Stimulated activated CD4-positive, alpha-beta T cell treated with anti-CD3 and anti-CD28 coated beads, Interleukin-12 subunit alpha, Interleukin-12 subunit beta, amount 100 ng/mL, for 48 hours (primary cell): Measurements from ENCODE around the gene RPL3.

Experiments
- DNase-seq, 3 donors: peaks; one replicate each; pipeline ENCODE4 v3.0.0-alpha.2; 2020; ENCODE audit warnings: low read depth in 2 of 3, low spot score in 1 of 3

RPL3 gene

GRCh38 chr22:39265143-39265886 is 54.1 kb downstream of the RPL3 start:
- DNase-seq = no peak

- no peak for DNase-seq
Observed at GRCh38 chr22:39264349-39265038, 54.9 kb downstream of the RPL3 start.

GRCh38 chr22:39263626-39264348 is 55.6 kb downstream of the RPL3 start:
- DNase-seq = no peak
